ENCODE measurements around the gene GRIP1.

Gene GRIP1

GRCh38 chr12:66409195-66409871, 269.5 kb downstream of the GRIP1 start:
- peak; percentile 20 for DNase-seq (ENCODE audit: extremely low spot score)

GRCh38 chr12:66405395-66405794, 273.5 kb downstream of the GRIP1 start:
- CTCF ChIA-PET, result interaction anchor here (1.0 kb wide), 1 partner anchor 13 kb away, joined by 4 read pairs; no protein-coding TSS in a partner anchor
- no peak for DNase-seq (ENCODE audit: extremely low spot score)
- POLR2A ChIA-PET, result no interaction called here
- no peak for TF ChIP-seq CTCF (IDR thresholded peaks at IDR 0.05; ENCODE audit: control extremely low read depth, extremely low read depth, low read depth, missing control alignments)

More at GRCh38 chr12:66409195-66409871, 269.5 kb downstream of the GRIP1 start:
- ChIA-PET CTCF (interaction anchor here (0.7 to 1.9 kb wide), 13 partner anchors 8 to 807 kb away, joined by 3 to 7 read pairs (median 4); no protein-coding TSS in a partner anchor), POLR2A (no interaction called here)
- peak; percentile 34 for TF ChIP-seq CTCF (IDR thresholded peaks at IDR 0.05; ENCODE audit: control extremely low read depth, extremely low read depth, low read depth, missing control alignments)

- ChIA-PET POLR2A (no interaction called here), CTCF (interaction anchor here (1.2 kb wide), 1 partner anchor 13 kb away, joined by 3 read pairs; no protein-coding TSS in a partner anchor)
- no peak for DNase-seq (ENCODE audit: extremely low spot score)
- TF ChIP-seq CTCF (IDR thresholded peaks at IDR 0.05; ENCODE audit: control extremely low read depth, extremely low read depth, low read depth, missing control alignments), result no peak
Measured at GRCh38 chr12:66403746-66404145, 275.1 kb downstream of the GRIP1 start.

GRCh38 chr12:66399911-66400306, 279.0 kb downstream of the GRIP1 start:
- ChIA-PET CTCF (interaction anchor here (1.1 to 1.8 kb wide), 6 partner anchors 9 to 293 kb away, joined by 3 to 7 read pairs (median 4); no protein-coding TSS in a partner anchor), POLR2A (no interaction called here)
- no peak for TF ChIP-seq CTCF (IDR thresholded peaks at IDR 0.05; ENCODE audit: control extremely low read depth, extremely low read depth, low read depth, missing control alignments)
- no peak for DNase-seq (ENCODE audit: extremely low spot score)

- no peak for DNase-seq (ENCODE audit: extremely low spot score)
- ChIA-PET CTCF (interaction anchor here (0.7 to 2.0 kb wide), 4 partner anchors 9 to 294 kb away, joined by 3 to 7 read pairs (median 4); no protein-coding TSS in a partner anchor), POLR2A (no interaction called here)
- TF ChIP-seq CTCF (IDR thresholded peaks at IDR 0.05; ENCODE audit: control extremely low read depth, extremely low read depth, low read depth, missing control alignments), result no peak
Measured at GRCh38 chr12:66398931-66399910, 279.7 kb downstream of the GRIP1 start.

- DNase-seq (ENCODE audit: extremely low spot score), result no peak
- no peak for TF ChIP-seq CTCF (IDR thresholded peaks at IDR 0.05; ENCODE audit: control extremely low read depth, extremely low read depth, low read depth, missing control alignments)
- ChIA-PET POLR2A (no interaction called here), CTCF (interaction anchor here (0.7 to 2.0 kb wide), 3 partner anchors 8 to 297 kb away, joined by 3 to 7 read pairs (median 4); no protein-coding TSS in a partner anchor)
Measured at GRCh38 chr12:66397574-66398290, 281.1 kb downstream of the GRIP1 start.
